HG02610 (cell line): ENCODE results near the gene COL23A1.

Experiments used
- ATAC-seq: cut with Tn5 transposase; IDR thresholded peaks from one replicate; pipeline ENCODE4 v1.9.1; 2021; ENCODE audit warnings: mild to moderate bottlenecking, moderate library complexity; ENCODE audit not compliant: unreplicated experiment

COL23A1 gene

DNA sequence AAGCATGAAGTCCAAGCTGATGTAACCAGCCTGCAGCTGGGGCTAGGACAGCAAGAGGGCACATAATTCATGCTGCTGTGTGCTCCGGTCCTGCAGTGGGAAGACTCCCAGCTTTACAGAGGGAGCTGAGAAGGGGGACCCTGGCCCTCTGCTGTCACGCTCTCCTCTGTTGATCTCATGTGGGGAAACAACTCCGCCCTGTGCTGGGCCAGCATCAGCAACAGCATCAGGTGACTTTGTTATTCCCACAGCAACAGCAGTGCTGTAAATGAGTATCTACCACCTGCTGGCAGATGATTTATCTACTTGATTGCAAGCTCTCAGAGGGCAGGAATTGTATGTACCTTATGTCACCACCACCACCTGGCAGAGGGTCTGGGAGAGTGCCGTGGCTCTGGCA lies 176.2 kb downstream of the COL23A1 start:
- ATAC-seq: no peak

GRCh38 chr5:178411083-178411482 lies 179.1 kb downstream of the COL23A1 start:
- ATAC-seq: no peak

DNA sequence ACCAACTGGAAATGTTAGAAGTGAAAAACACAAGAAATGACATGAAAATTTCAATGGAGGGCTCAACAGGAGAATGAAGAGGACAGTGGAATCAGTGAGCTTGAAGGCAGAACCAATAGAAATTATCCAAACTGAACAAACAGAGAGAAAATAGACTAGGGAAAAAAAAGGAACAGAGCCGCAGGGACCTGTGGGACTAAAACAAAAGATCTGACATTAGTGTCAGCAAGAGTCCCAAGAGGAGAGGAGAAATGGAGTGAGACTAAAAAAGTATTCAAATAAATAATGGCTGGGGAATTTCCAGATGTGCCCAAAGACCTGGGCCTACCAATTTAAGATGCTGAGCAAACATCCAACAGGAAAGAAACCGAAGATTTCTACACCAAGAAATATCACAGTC lies 182.5 kb downstream of the COL23A1 start:
- no peak for ATAC-seq

GRCh38 chr5:178404987-178405386 lies 185.2 kb downstream of the COL23A1 start:
- no peak for ATAC-seq

GRCh38 chr5:178403956-178404600 lies 186.1 kb downstream of the COL23A1 start:
- no peak for ATAC-seq

GRCh38 chr5:178403351-178403750 lies 186.8 kb downstream of the COL23A1 start:
- no peak for ATAC-seq

DNA sequence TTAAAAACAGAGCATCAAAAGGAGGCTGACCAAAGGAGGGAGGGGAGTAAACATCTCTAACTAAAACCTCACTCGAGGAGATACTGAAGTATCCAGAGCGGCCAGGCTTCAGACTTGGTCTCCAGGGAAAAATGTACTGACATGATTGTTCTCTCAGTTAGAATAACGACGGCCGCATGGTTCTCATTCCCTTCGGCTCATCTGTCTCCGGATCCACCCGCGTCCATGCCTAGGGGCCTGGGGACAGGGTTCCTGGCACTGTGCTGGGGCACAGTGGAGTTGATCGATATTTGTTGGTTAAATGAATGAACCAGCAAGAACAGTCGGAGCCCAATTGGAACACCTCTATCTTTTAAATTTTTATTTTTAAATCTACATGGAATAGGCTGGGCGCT lies 190.5 kb downstream of the COL23A1 start:
- no peak for ATAC-seq

DNA sequence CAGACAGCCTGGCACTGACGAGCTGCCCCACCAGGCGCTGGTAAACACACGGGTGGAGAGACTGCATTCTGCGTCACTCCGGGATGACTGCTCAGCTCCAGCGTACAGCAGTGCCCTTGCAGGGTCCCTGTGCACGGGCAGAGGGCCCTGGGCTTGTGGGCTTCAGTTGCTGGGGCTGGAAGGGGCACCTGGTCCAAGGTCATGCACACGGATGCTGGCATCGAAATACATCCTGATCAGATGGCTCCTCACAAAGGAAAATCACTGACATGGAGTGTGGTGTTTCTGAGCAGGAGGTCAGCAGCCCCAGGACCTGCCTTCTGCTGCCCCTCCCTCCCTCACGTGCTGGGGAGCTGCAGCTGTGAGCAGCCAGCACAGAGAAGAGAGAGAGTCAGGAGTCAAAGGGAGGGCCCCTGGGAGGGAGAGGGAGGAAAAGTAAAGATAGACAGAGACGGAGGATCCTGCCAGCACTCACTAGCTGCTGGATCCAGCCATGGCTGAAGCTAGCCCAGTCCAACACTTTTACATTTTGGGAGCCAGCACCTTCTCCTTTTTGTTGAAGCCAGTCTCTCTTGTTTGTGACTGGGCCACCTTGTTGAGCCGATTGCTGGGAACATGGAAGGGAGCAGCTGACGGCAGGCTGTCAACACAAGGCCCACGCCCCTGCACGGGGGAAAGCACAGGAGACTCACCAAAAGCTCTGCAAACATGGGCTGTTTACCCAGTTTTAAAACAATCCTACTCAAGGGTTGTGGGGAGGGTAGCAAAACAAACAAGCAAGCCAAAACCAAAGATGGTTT lies 191.1 kb downstream of the COL23A1 start:
- no peak for ATAC-seq

- no peak for ATAC-seq
Observed at GRCh38 chr5:178396796-178397720, 193.1 kb downstream of the COL23A1 start.

DNA sequence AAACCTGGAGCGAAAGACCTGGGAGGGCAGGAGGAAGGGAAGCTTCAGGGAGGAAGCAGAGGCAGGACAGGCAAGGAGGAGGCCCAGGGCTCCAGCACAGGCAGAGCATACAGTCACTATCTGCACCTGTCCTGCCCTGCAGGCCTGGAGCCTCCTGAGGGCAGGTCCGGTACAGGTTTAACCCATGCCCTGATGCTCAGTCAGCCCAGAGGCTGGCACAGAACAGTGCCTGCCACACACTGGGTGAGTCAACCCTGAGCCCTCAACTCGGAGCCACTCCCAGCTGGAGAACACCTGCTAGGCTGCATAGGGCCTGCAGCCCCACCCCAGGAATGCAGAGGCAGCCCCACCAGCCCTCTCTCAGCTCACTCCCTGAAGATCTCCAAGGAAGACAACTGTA lies 196.1 kb downstream of the COL23A1 start:
- no peak for ATAC-seq

- no peak for ATAC-seq
Observed at GRCh38 chr5:178392931-178393394, 197.2 kb downstream of the COL23A1 start.

DNA sequence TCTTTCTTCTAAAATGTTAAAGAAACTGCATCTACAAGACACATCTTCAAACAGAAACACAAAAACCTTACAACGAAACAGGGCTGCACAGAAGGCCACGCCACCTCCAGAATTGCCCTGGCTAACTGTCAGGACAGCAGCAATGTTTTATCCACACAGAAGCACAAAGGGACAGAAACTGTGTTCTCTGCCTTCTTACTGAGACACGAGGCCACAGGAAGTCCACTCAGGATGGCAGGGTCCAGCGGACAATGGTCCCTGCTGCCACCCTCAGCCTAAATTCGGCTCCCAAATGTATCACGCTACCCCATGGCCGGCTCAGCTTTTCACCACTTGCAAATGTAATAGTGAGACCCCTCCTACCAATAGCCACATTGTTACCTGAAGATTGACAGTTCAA lies 197.8 kb downstream of the COL23A1 start:
- ATAC-seq: no peak

- ATAC-seq: no peak
Observed at GRCh38 chr5:178391480-178391879, 198.7 kb downstream of the COL23A1 start.

GRCh38 chr5:178389796-178390195 lies 200.4 kb downstream of the COL23A1 start:
- ATAC-seq: no peak

GRCh38 chr5:178389026-178389729 lies 201.0 kb downstream of the COL23A1 start:
- no peak for ATAC-seq

GRCh38 chr5:178388386-178389025 lies 201.7 kb downstream of the COL23A1 start:
- ATAC-seq: no peak

DNA sequence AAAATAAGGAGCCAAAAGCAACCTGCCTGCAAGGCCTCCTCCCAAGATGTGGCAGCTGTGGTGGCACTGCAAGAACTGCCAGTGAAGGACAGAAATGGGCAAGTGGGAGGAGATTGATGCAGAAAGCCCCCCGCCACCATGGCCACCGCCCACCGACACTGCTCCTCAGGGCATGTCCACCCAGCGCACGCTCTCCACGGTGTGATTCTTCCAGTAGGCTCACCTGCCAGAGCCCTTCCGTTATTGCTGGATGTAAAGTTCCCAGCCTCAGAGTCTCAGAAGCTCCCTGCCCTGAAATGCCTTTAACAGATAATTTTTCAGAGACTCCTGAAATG lies 202.4 kb downstream of the COL23A1 start:
- no peak for ATAC-seq

DNA sequence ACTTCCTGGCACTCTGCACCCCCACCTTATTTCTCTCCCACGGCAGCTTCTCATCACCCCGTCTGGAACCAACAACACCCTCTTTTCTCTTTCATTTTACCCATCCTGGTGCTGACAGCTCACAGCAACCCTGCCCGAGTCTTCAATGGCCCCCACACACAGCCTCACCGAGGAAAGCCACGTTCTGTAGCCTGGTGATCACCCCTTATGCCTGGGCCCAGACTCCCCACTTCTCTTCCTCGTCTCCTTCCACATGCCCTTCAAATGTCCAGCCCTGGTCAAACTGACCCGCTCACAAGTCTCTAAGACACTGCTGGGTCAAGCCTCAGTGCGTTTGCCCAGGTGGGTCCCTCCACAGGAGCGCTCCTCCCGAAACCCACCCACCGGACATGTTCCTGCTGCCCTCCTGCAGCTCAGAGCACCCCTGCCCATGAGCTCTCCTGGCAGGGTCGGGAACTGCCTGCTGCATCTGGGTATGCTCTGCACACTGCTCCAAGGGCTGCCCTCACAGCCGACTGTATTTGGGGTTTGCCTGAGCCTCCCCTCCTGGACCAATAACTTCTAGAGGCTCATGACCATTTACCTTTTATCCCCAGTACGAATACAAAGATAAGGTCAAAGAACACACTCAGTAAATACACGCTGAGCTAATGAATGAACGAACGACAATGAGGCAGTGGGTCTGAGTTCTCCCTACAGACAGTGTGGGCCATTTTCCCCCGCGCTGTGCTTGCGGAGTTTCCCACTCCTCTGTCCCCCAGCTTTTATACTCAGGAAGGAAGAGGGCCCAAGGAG lies 202.9 kb downstream of the COL23A1 start:
- ATAC-seq: no peak

DNA sequence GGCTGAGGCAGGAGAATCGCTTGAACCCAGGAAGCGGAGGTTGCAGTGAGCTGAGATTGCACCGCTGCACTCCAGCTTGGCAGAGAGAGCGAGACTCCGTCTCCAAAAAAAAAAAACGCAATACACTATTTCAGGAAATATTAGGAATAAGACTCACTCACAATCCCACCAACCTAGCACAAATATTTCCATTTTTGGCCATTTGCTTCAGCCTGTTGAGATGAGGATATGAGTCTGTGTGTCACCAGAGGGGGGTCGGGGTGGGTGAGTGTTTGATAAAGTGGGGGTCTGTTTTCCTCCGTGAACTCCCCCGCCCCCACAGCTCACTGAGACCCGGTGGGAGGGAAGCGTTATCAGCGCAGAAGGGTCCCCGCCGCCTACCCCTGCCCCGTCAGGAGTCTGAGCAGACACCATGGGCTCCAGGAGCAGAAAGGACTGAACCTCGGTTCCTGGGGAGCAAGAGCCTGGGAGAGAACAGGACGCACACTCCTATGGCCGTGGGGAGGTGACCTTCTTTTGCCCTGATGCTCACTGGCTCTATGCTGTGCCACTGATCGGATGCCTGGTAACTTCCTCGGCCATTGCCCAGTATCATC lies 203.8 kb downstream of the COL23A1 start:
- no peak for ATAC-seq
